Body of pancreas (tissue), 4 donors: ENCODE measurements around the gene RPS6KA2.

Source experiments
- POLR2A ChIP-seq, 3 donors: fragments of 450-650 bp; IDR thresholded peaks; one replicate each; pipeline ENCODE4 v1.6.1; 2016; ENCODE audit warnings: antibody characterized with exemption in 3 of 3, mild to moderate bottlenecking in 2 of 3
- TF ChIP-seq, protein P1 (sequence below), 7 experiments: fragments of 450-650 bp in 4 of 7; fragments of 200-600 bp in 3 of 7; sonication (generic) in 3 of 7; IDR thresholded peaks; one replicate each; pipeline ENCODE4 v1.5.1; 2016 to 2019; ENCODE audit warnings: antibody characterized with exemption in 7 of 7

DNA sequence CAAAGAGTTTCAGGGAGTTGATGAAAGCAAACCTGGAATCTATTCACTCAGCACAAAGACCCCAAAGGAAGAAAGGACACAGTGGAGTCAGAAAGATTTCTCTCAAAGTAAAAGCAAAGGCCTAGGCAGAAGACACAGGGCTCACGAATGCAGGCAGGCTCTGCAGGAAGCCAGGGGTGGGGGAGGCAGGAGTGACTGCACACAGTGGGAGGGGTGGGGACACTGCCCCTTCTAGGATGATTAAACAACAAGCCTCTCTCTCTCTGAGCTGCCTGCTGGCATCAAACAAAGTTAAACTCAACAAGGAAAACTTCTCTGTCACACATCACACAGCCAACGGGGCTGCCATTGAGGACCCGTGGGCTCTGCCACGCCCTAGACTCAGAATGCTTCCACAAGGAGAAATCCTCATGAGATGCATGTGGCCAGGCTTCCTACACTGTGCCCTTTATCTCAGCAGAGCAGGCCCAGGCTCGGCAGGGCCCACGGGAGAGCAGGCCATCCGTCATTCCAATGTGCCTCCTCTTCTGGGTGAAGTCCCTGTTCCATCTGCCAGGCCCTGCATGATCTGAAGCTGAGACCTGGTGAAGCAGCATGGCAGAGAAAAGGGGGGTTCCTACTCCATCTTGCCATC lies 110.7 kb downstream of the RPS6KA2 start:
- TF ChIP-seq, protein P1, sequence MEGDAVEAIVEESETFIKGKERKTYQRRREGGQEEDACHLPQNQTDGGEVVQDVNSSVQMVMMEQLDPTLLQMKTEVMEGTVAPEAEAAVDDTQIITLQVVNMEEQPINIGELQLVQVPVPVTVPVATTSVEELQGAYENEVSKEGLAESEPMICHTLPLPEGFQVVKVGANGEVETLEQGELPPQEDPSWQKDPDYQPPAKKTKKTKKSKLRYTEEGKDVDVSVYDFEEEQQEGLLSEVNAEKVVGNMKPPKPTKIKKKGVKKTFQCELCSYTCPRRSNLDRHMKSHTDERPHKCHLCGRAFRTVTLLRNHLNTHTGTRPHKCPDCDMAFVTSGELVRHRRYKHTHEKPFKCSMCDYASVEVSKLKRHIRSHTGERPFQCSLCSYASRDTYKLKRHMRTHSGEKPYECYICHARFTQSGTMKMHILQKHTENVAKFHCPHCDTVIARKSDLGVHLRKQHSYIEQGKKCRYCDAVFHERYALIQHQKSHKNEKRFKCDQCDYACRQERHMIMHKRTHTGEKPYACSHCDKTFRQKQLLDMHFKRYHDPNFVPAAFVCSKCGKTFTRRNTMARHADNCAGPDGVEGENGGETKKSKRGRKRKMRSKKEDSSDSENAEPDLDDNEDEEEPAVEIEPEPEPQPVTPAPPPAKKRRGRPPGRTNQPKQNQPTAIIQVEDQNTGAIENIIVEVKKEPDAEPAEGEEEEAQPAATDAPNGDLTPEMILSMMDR (IDR thresholded peaks at IDR 0.05), result no peak
- TF ChIP-seq POLR2A (IDR thresholded peaks at IDR 0.05), result no peak
